ENCODE results near the gene POP7. TPM values are rescaled to one million over a fixed set of nuclear protein-coding genes. Genes with fewer than 3 reads are reported as not detected.

The POP7 gene
- total RNA-seq, 4 donors from 2014 or later, result 39.8 to 76.3 (median 63.0) TPM

- Histone ChIP-seq H3K27me3 (no peaks in the 10 kb centered on the region), H3K4me1 (no peaks in the 10 kb centered on the region), H3K36me3 (peaks cover 0 to 81% of the 10 kb centered on the region in 2 donors), H3K9me3 (no peaks in the 10 kb centered on the region), H3K27ac (no peak overlapping the region), H3K4me3 (no peak overlapping the region)
- in situ Hi-C loops (cut with MboI; ENCODE audit: low sequenced_read_pairs in 4 of 4), result no loop called here
- ATAC-seq, result no peak
- no peak for DNase-seq
- no peak for TF ChIP-seq CTCF (IDR thresholded peaks at IDR 0.05 in 4 of 5, conservative IDR thresholded peaks at IDR 0.05 in 1 of 5)
- no peak for TF ChIP-seq POLR2A (IDR thresholded peaks at IDR 0.05)
- intact Hi-C loops (cut with DNase I; ENCODE audit: low total_unique reads), result no loop called here
Observed at GRCh38 chr7:100681491-100682227, 24.3 kb upstream of the POP7 start.

- DNase-seq (no peak), ATAC-seq (no peak)
- intact Hi-C loops (cut with DNase I; ENCODE audit: low total_unique reads) (no loop called here), in situ Hi-C loops (cut with MboI; ENCODE audit: low sequenced_read_pairs in 4 of 4) (no loop called here)
- H3K27ac ChIP-seq, result no peak overlapping the region
- no peaks in the 10 kb centered on the region for H3K27me3 ChIP-seq
- TF ChIP-seq CTCF (IDR thresholded peaks at IDR 0.05 in 4 of 5, conservative IDR thresholded peaks at IDR 0.05 in 1 of 5), result no peak
- TF ChIP-seq POLR2A (IDR thresholded peaks at IDR 0.05), result no peak
- H3K4me1 ChIP-seq, result no peaks in the 10 kb centered on the region
- peaks cover 0 to 81% of the 10 kb centered on the region in 2 donors for H3K36me3 ChIP-seq
- H3K9me3 ChIP-seq, result no peaks in the 10 kb centered on the region
- no peak overlapping the region for H3K4me3 ChIP-seq
Observed at GRCh38 chr7:100682228-100682741, 23.6 kb upstream of the POP7 start.

- no peak for DNase-seq
- Histone ChIP-seq H3K27me3 (no peaks in the 10 kb centered on the region), H3K9me3 (no peaks in the 10 kb centered on the region), H3K27ac (no peak overlapping the region), H3K4me3 (no peak overlapping the region), H3K4me1 (no peaks in the 10 kb centered on the region), H3K36me3 (peaks cover 0 to 81% of the 10 kb centered on the region in 2 donors)
- in situ Hi-C loops (cut with MboI; ENCODE audit: low sequenced_read_pairs in 4 of 4), result no loop called here
- TF ChIP-seq POLR2A (IDR thresholded peaks at IDR 0.05) (no peak), CTCF (IDR thresholded peaks at IDR 0.05 in 4 of 5, conservative IDR thresholded peaks at IDR 0.05 in 1 of 5) (no peak)
- no peak for ATAC-seq
- intact Hi-C loops (cut with DNase I; ENCODE audit: low total_unique reads), result no loop called here
Observed at GRCh38 chr7:100682991-100683658, 22.8 kb upstream of the POP7 start.

GRCh38 chr7:100683659-100684533 is 22.0 kb upstream of the POP7 start:
- in situ Hi-C loops (cut with MboI; ENCODE audit: low sequenced_read_pairs in 4 of 4) (no loop called here), intact Hi-C loops (cut with DNase I; ENCODE audit: low total_unique reads) (no loop called here)
- H3K4me3 ChIP-seq, result no peak overlapping the region
- ATAC-seq, result no peak
- TF ChIP-seq CTCF (IDR thresholded peaks at IDR 0.05 in 4 of 5, conservative IDR thresholded peaks at IDR 0.05 in 1 of 5), result no peak
- TF ChIP-seq POLR2A (IDR thresholded peaks at IDR 0.05), result no peak
- H3K27ac ChIP-seq, result no peak overlapping the region
- H3K9me3 ChIP-seq, result no peaks in the 10 kb centered on the region
- no peak for DNase-seq
- H3K4me1 ChIP-seq, result peaks cover 0 to under 1% of the 10 kb centered on the region in 2 donors
- peaks cover 0 to 78% of the 10 kb centered on the region in 2 donors for H3K36me3 ChIP-seq
- H3K27me3 ChIP-seq, result no peaks in the 10 kb centered on the region
